CD4-positive, alpha-beta T cell treated with Interleukin-6 at 100 ng/mL for 8 hours (primary cell): ENCODE measurements around the gene TMEM204.
A peak's percentile ranks its signal among the peaks of the same experiment; 100 is the strongest.

Experiments
- DNase-seq: peaks from one replicate; pipeline ENCODE4 v3.0.0-alpha.2; 2020; ENCODE audit warnings: mixed read lengths, low spot score

The TMEM204 gene

GRCh38 chr16:1538804-1539520, 5.5 kb downstream of the TMEM204 start:
- peak; percentile 35 for DNase-seq

GRCh38 chr16:1539720-1540555, 6.5 kb downstream of the TMEM204 start:
- no peak for DNase-seq

- DNase-seq: no peak
Measured at GRCh38 chr16:1540556-1540855, 7.0 kb downstream of the TMEM204 start.

- DNase-seq: no peak
Measured at GRCh38 chr16:1541293-1542165, 8.1 kb downstream of the TMEM204 start.

- DNase-seq: no peak
Measured at GRCh38 chr16:1542166-1542500, 8.7 kb downstream of the TMEM204 start.

- DNase-seq: no peak
Measured at GRCh38 chr16:1542533-1542932, 9.1 kb downstream of the TMEM204 start.

GRCh38 chr16:1543085-1543896, 9.8 kb downstream of the TMEM204 start:
- DNase-seq: peak; percentile 30

GRCh38 chr16:1545044-1546040, 11.9 kb downstream of the TMEM204 start:
- DNase-seq: no peak

- no peak for DNase-seq
Measured at GRCh38 chr16:1546430-1546829, 13.0 kb downstream of the TMEM204 start.

GRCh38 chr16:1548233-1548632, 14.8 kb downstream of the TMEM204 start:
- no peak for DNase-seq

- no peak for DNase-seq
Measured at GRCh38 chr16:1548727-1549126, 15.3 kb downstream of the TMEM204 start.

GRCh38 chr16:1550069-1550468, 16.6 kb downstream of the TMEM204 start:
- DNase-seq: no peak

GRCh38 chr16:1550696-1551095, 17.2 kb downstream of the TMEM204 start:
- no peak for DNase-seq

- DNase-seq: no peak
Measured at GRCh38 chr16:1551166-1551565, 17.7 kb downstream of the TMEM204 start.

- no peak for DNase-seq
Measured at GRCh38 chr16:1552129-1552528, 18.7 kb downstream of the TMEM204 start.

GRCh38 chr16:1553946-1554825, 20.7 kb downstream of the TMEM204 start:
- no peak for DNase-seq

GRCh38 chr16:1554826-1555445, 21.5 kb downstream of the TMEM204 start:
- DNase-seq: no peak

GRCh38 chr16:1556254-1556653, 22.8 kb downstream of the TMEM204 start:
- no peak for DNase-seq

- DNase-seq: no peak
Measured at GRCh38 chr16:1557074-1557473, 23.6 kb downstream of the TMEM204 start.
